Left renal pelvis (tissue), 4 donors: Measurements from ENCODE around the gene TCF7L2. TPM values are rescaled to one million over a fixed set of nuclear protein-coding genes. Genes with fewer than 3 reads are reported as not detected.

Source experiments
- DNase-seq, 4 donors: peaks; one replicate each; pipeline ENCODE4 v3.0.0-alpha.2; 2013; ENCODE audit warnings: low read depth in 4 of 4, low spot score in 3 of 4
- polyA plus RNA-seq, 4 donors: library from polyadenylated mRNA; unstranded; fragments of 120-200 nt; gene quantifications; one replicate each; pipeline ENCODE4 v1.2.1, GENCODE V29; 2013; ENCODE audit not compliant: insufficient read length in 4 of 4

Gene TCF7L2
- polyA plus RNA-seq, 4 donors: 41.2 to 52.3 (median 48.3) TPM

DNA sequence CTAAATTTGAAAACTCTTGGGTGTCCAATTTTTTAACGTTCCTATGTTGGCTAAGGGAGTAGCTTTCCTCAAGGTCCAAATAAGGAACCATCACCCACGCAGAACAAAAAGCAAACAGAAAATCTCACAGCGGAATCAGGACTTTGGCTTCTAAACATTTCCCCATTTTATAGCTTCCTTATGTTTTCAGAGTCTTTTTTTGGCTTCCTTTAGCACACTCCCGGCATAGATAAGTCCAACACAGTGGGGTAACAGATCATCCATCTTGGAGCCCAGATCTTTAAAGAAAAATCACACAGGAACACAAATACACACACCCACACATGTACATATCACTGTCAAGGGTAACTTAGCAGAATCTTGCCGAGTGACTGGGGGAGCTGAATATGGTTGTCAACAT lies 4.2 kb upstream of the TCF7L2 start:
- DNase-seq: no peak

DNA sequence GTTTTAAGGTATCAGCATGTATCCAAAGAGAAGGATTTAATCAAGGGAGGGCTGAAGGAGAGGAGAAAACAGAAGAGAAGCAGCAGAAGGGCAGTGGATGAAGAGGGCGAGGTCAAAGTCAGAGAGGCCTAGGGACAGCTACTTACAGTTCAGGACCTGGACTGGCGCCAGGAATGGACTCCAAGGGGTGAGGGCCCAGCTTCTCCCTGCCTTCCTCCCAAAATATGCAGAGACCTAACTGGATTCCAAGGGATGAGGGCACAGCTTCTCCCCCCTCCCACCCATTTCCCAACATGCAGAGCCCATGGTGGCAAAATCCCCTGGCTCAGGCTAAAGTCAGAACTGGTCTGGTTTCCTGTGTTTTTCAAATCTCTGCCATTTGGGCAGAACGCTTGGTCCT lies 3.4 kb upstream of the TCF7L2 start:
- no peak for DNase-seq

DNA sequence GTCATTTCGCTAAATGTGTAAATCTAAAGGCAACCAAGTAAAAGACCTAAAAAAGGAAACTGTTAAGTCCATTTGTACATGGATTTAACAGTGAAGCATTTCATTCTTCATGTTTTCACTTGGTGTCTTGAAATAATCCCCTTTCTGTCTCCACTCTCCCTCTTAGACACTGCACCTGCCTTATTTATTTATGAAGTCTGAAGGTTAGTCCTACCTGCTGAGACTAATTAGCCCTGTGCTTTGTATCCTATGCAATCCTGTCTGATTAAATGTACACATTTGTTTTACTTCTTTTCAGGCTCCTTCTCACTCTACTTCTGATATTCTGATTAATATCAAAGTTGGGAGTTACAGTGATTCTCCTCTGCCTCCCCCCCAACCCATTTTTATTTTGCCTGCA lies 1.9 kb upstream of the TCF7L2 start:
- DNase-seq: no peak

DNA sequence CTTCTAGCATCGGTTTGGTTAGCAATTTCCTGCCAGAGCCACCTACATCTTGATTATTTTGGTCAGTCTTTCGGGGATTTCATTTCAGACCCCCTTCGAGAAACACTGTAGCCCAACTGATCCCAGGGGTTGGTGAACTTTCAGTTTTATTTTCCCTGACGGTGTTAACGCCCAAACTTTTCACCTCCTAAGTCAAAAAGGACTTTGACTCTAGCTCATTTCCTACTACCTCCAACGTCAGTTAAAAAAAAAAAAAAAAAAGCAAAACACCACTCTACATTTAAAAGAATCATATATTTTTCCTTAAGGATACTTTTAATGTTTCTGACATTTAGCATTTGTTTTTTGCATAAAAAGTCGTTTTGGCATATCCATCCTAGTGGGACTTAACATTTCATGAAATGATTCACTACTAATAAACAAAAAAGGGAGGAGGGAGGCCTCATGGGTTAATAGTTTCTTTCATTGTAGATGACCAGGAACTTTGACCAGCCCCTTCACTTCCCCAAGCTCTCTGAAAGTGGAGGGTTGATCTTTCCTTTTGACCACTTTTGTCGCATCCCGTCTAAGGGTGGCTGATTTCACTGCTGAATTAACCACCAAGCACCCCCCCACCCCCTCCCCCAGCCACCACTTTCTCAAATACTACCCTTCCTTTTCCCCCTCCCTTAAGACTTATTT lies 764 bp upstream of the TCF7L2 start:
- DNase-seq: no peak

DNA sequence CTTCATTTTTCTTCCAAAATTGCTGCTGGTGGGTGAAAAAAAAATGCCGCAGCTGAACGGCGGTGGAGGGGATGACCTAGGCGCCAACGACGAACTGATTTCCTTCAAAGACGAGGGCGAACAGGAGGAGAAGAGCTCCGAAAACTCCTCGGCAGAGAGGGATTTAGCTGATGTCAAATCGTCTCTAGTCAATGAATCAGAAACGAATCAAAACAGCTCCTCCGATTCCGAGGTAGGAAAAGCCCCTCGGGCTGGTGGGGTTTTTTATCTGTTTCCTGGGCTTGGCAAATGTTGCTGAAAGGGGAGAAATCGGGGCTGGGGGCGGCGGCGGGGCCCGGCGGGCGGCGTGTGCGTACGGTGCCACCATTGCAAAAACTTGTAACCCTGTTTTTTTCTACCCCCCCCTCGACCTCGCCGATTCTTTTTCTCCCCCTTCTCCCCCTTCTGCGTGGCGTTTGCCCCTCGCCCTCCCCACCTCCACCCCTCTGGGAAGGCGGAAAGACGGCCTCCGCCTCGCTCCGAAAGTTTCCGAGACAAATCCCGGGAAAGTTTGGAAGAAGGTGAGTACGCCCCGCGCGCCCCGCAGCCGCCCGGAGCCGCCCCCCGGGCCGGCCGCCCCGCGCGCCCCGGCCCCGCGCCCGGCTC lies 789 bp downstream of the TCF7L2 start:
- no peak for DNase-seq

DNA sequence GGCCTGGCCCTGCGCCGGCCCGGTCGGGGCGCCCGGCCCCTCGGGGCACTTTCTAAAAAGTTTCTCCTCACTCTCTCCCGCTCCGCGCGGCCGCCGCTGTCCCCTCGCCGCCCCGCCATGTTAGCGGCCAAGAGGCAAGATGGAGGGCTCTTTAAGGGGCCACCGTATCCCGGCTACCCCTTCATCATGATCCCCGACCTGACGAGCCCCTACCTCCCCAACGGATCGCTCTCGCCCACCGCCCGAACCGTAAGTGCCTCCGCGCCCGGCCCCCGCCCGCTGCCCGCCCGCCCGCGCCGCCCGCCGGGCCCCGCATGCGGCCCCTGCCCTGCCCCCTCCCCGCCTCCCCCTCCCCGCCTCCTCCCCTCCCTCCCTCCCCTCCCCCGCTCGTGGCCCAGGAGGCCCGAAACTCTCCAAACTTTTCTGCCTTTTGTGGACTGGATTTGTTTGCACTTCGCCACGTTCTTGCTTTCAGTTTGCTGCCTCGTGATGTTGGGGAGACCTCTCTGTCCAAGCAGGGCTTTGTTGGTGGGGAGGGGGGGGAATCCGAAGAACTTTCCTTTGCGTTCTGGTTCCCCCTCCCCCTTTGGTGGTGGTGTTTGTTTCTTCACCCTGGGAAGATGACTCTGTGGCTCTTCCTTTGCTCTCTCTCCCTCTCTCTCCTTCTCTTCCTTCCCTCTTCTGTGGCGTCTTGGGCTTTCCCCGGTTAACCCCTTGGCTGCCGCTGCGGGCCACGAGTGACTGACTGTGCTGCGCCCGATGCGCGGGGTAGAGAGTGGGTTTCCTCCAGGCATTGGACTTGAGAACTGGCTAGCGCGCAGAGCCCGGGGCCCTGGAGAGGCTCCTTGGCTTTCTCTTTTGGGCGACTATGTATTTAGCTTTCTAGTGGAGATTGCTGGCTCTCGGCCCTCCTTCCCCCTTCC lies 1.6 kb downstream of the TCF7L2 start:
- DNase-seq: no peak

DNA sequence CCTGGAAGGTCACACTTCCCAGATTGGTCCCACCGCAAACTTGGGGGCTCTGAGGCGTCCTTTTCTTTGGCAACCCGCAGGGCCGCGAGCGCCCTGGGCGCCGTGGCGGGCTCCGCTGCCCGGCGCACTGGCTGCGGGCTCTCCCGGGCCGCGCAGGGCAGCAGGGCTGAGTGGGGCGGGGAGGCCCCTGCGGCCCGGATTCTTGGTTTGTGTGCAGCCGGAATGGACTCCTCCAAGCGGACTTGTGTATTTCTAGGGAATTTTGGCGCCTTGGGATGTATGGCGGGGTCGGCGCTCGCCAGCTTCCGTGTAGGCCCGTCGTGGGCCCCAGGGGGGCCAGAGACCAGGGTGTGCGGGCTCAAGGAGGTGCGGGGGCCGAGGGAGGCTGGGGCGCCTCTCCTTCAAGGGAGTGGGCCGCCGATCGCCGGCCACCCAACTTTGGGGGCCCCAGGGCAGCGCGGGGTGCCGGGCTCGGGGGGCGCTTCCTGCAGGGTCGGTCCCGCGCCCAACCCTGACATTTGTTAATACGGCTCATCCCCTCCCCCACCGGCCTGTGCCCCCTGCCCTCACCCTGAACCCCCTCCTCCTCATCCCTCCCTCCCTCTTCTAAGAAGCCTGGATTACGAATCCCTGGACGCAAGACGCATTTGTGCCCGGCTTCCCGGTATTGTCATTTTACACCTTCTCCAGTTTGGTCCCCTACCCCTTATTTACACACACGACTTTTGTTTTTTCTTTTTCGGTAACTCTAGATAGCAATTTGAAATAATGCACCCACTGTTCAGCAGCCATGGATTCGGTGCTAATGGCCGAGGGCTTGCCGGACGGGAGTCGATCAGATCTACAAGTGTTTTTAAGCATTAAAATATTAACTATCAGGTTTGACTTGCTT lies 2.5 kb downstream of the TCF7L2 start:
- no peak for DNase-seq

DNA sequence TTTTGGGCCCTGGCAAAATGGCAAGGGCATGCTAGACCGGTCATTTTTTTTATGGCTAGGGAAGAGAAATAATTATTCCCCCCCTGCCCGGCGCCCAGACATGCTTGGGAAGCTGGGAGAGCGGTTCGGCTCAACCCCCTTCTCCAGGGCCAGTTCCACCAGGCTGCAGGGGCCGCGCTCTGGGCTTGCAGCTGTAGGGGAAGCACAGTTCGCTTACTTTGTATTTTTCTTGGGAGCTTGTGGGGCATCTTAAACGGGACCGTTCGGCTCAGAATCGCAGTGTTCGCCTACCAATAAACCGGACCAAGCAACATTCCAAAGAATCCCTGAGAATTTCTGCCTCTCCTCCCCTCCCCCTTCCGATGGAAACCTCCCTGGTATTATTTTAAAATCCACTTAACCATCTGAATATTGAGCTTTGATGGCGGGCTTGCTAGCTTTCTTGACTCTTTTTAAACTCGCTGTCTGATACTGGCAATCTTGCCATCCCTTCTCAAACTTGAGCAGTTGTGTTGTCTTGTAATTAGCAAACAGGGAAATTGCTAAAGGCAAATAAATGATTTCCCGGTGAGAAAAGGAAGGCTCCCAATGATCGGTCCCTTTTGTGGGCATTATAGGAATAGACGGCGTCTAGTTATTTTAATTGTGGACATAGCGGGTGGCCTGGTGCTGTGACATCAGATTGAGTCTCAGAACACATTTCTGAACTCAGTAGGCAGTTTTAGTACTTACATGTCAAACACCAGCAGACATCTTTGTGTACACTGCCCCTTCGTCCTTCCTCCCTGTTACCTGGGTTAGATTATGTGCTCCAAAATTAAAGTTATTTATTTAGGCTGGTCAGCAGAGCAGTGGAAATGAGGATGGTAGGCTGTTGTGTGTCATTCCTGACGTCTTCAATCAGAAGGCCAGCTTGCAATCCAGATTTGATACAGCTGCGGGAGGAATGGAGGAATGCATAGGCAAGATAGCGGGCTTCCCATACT lies 3.4 kb downstream of the TCF7L2 start:
- DNase-seq: no peak

DNA sequence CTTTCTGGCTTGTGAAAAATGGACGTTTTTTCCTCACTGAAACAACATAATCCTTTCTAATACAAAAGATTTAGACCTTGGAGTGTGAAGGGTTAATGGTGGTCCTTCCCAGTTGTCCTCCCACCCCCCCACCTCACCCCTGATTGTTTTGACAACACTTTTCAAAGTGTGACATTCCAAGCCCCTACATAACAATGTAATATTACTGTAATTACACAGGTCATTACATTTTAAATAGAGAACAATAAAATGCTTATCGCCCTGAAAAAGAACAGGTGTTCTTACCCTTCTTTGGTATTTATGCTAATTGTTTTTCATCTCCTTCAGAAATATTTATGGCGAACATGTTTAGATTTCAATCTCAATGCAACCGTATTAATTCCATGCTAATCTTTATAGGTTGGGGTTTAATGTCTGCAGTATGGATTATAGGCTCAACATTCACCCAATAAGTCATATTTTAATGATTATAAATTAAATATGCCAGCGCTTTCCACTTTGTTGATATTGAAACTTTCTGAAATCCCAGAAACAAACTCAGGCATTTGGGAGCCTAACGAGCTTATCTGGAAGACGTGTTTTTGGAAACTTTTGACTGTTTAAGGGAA lies 5.0 kb downstream of the TCF7L2 start:
- DNase-seq: no peak

DNA sequence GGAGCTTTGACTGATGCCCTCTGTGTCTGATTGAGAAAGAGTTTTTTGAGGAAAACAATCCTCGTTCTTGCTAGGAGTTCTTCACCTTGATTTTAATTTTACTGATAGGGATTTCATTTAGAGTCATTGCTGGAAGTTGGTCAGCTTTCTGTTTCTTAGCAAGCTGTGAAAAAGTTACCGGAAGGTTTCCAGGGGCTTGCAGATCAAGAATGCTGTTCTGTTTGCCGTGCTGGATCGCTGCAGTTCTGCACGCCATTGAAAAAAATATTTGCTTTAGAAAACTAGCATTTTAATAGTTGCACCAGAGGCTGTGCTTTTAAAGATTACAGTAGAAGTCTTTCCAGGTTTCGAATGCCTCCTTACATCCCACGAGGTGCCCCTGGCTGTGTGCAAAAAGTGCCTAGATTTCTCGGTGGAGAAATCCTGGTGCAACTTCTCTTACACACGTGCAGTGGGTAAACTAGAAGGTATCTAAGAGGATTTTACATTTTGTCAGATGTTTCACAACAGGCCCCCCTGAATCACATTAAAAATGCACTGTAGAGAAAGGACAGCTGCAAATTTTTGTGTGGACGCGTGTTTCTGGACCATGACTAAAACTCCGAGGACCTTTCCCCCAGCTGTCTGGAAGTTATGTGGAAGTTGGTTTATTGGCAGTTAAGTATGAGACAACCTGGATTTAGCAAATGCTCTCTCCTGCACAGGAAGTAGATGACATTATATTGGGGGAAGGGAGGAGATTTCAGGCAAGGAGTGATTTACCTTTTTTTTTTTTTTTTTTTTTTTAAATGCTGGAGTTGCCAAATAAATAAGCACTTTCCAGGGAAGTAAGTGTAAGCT lies 5.8 kb downstream of the TCF7L2 start:
- no peak for DNase-seq

DNA sequence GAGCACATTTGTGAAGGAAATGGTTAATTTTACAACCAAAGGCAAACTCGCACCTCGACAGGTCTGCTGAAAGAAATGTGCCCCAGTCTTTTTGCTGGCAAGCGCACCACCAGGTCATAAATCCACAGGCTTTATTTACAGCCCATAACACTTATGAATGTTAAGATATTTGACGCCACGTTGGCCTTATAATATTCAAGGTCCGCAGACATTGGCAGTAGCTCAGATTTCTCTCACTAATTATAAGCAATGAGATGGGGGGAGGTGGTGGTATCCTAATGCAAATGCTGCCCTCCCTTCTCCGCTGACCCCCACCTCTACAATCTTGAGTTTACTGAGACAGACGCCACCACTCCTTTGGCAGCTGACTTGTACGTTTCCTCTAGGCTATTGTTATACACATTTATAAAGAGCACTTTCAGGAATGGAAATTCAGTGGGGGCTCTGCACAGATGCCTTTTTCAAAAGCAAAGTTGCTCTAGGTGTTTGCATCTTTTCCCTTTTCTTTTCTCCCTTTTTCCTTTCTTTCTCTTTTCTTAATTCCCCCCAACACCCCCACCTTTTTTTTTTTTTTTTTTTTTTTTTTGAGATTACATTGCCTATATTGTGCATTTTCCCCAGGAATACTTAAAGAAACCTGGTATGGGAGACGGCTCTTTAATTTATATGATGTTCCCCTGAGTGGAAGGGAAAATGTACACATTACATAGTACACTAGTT lies 6.7 kb downstream of the TCF7L2 start:
- DNase-seq: no peak

DNA sequence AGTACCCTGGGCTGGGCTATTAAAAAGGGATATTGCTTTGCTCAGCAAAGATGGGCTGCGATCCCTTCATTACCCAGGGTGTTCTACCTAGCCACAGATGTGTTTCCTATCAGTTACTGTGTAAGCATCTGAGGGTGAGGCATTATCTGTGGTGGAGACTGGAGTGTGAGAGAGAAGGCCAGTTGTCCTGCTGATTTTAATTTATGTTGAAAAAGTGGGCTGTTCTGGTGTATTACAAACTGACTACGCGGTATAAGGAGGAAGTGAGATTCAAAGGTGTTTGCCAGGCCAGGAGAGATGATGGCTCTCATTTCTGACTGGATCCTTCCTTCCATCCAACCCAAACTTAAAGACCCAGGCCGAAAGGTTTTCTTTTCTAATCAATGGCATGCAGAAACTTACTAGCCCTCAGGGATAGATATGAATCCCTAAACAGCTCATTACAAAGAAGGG lies 7.6 kb downstream of the TCF7L2 start:
- no peak for DNase-seq

DNA sequence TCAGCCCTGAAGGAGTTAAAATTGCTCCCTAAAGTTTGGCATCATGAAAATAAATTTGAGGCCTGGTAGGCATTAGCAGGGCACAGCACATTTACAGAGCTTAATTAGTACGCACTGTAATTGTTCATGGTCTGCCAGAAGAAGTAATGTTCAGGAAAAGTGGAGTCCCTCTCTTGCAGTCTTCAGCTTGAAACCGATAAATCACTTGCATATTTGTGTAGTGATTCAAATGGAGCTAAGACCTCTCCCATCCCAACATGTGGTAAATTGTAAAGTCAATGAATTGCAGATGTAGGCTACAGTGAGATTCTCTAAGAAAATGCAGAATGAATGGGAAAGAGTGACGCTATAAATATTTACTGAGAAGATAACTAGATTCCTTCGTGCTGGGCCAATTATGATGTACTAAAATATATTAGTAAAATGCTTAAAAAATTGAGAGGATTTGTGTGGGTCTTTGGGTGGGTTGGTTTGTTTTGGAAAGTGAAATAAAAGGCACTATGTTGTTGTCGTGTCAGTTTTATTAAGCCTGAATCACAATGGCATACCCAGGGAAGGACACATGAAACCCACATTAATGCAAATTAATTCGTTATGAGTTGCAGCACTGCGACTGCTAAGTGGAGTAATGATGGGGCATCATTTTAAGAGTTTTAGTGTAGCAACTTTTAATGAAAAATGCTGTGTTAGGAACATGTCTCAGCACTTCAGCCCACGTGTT lies 8.4 kb downstream of the TCF7L2 start:
- DNase-seq: no peak

DNA sequence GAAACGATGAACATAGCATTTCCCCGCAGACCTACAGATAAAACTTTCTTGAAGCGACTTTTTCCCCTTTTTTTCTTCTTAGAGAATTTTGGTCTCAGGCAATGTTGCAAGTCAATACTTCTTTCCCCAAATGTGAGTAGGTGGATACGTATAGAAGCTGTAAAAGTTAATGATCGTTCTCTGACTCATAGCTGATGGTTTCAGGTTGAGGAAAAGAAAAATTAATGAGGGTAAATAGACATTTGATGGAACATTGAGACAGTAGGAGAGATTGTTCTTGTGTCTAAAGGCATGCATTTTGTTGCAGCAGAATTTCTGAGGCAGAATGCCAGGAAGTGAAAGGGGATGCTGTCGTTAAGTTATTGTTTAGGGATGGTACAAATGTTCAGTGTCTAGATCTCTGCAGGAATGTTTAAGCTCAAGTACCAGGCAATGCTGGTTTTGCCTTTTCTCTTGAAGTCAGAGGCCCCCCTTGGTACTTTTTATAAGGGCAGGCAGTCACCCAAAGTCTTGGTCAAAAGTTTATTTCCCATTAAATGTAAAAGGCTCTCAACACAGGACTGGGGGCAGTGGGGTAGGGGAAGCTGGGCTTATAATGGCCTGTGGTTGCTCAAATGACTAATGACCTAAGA lies 9.3 kb downstream of the TCF7L2 start:
- no peak for DNase-seq

DNA sequence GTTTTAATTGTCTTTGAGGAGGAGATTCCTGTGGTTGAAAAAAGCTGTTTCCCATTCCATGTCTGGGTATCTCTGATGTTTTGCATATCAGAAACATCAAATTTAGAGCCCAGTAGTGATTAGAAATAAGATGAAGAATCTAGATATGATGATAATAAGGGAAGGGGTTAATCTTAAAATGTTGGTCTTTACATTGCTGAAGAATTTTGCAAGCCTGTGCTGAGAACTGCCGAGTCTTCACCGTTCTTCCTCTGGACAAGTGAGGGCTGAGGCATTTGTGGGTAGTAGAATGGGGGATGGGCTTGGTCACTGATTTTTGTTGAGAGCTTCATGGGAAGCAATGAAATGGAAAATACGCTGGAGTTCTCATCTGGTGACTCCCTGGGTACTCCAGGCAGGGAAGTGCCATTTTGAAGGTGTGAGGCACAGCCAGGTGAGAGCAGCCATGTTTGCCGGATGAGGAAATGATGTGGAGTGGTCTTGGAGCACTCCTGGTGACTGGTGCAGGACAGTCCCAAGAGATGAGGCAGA lies 10.2 kb downstream of the TCF7L2 start:
- no peak for DNase-seq

DNA sequence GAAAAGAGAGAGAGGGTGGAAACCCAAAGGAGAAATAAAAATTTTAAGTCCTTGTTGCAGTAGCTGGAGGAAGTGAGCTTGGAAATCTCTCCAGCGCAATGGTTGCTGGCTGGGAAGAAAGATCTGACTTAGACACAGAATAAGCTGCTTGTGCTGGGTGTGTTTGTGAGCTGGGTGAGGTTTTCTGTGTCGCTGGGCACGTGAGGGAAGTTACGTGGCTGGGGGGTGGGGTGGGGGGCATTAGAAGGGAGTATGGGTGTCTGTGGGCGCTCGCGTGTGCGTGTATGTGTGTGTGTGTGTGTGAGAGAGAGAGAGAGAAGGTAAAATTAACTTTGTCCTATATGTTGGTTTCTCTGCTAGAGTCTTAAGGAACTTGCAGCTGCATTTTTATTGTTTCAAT lies 11.6 kb downstream of the TCF7L2 start:
- DNase-seq: no peak
